ENCODE results near the gene VAMP8. TPM values are rescaled to one million over a fixed set of nuclear protein-coding genes. Genes with fewer than 3 reads are reported as not detected.

VAMP8 gene
- total and polyA plus RNA-seq, 4 donors = 29.2 to 140 (median 79.4) TPM

DNA sequence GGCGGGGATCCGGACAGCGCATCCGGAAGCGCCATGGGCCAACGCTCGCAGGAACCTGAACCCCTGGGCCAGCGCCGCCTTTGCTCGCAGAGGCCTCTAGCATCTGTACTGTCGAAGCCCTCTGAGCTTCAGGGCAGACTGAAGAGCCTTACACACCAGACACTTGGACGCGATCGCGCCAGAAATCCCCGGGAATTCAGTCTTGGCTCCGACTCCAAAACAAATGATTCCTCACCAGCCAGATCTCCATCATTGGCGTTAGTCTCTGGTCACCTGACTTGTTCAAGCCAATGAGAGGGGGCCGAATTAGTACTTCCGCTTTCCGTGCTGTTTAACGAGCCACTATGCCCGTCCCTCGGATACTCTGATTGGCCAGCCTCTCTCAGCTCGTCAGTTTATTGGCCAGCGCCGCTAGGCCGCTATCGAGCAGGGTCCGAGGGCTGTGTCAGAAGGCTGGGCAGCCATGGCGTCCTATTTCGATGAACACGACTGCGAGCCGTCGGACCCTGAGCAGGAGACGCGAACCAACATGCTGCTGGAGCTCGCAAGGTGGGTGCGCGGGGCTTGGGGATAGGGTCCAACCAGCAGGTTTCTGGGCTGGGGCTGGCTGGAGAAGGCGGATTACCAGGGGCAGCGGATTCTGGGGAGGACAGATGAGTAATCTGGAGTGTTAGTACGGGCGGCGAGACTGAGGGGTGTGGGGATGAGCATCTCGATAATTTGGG lies 18.1 kb downstream of the VAMP8 start, which contains the start of gene RNF181:
TSS of gene RNF181 (plus strand) at position 445 of the 725 bp plus-strand sequence. CDS start at position 464, 19 bp downstream.
- H3K9ac ChIP-seq (ENCODE audit: low read depth in 1 of 2, low read length in 2 of 2) = peak within 1 kb of the TSS; percentile 60 to 94
- peak; percentile 92 for DNase-seq (ENCODE audit: low spot score)
- peaks cover 14 to 50% (median 39%) of the 10 kb centered on the region in 4 donors for H3K4me1 ChIP-seq (ENCODE audit: control insufficient read depth in 4 of 4, insufficient read depth in 4 of 4, low read length in 3 of 4)
- no peaks in the 10 kb centered on the region for H3K27me3 ChIP-seq (ENCODE audit: control insufficient read depth in 4 of 4, insufficient read depth in 4 of 4, low read length in 3 of 4)
- H3K36me3 ChIP-seq (ENCODE audit: control insufficient read depth in 4 of 4, insufficient read depth in 3 of 4, low read depth in 1 of 4, low read length in 3 of 4) = peaks cover 3 to 16% (median 6%) of the 10 kb centered on the region in 4 donors
- peak within 1 kb of the TSS; percentile 84 to 89 for H3K27ac ChIP-seq (ENCODE audit: low read depth in 1 of 2, low read length in 2 of 2)
- under 1% methylated on average over 47 of the region's 47 CpGs for WGBS
- H3K4me3 ChIP-seq (ENCODE audit: low read depth in 1 of 3, low read length in 3 of 3) = peak within 1 kb of the TSS; percentile 77 to 91 (median 87)
- H3K9me3 ChIP-seq (ENCODE audit: control insufficient read depth in 4 of 4, low read length in 3 of 4) = no peaks in the 10 kb centered on the region
- TF ChIP-seq RAD21 (IDR thresholded peaks at IDR 0.05) (peak in 1 of 2 donors; percentile 27), SP1 (IDR thresholded peaks at IDR 0.05) (peak; percentile 78), YY1 (IDR thresholded peaks at IDR 0.05) (peak; percentile 98), FOXA1 (IDR thresholded peaks at IDR 0.05) (no peak), EGR1 (IDR thresholded peaks at IDR 0.05; ENCODE audit: low read depth in 2 of 2) (no peak), RXRA (IDR thresholded peaks at IDR 0.05) (peak; percentile 42 to 65), JUND (IDR thresholded peaks at IDR 0.05) (no peak), GABPA (IDR thresholded peaks at IDR 0.05 in 1 of 2, conservative IDR thresholded peaks at IDR 0.05 in 1 of 2) (peak in 1 of 2 donors; percentile 84), TAF1 (conservative IDR thresholded peaks at IDR 0.05) (peak; percentile 83), HNF4G (IDR thresholded peaks at IDR 0.05) (no peak), NR2F2 (IDR thresholded peaks at IDR 0.05) (no peak), FOXA2 (IDR thresholded peaks at IDR 0.05) (no peak), HNF4A (conservative IDR thresholded peaks at IDR 0.05) (peak in 1 of 2 donors; percentile 36), ZBTB33 (IDR thresholded peaks at IDR 0.05) (no peak)
- TF ChIP-seq, protein P1, sequence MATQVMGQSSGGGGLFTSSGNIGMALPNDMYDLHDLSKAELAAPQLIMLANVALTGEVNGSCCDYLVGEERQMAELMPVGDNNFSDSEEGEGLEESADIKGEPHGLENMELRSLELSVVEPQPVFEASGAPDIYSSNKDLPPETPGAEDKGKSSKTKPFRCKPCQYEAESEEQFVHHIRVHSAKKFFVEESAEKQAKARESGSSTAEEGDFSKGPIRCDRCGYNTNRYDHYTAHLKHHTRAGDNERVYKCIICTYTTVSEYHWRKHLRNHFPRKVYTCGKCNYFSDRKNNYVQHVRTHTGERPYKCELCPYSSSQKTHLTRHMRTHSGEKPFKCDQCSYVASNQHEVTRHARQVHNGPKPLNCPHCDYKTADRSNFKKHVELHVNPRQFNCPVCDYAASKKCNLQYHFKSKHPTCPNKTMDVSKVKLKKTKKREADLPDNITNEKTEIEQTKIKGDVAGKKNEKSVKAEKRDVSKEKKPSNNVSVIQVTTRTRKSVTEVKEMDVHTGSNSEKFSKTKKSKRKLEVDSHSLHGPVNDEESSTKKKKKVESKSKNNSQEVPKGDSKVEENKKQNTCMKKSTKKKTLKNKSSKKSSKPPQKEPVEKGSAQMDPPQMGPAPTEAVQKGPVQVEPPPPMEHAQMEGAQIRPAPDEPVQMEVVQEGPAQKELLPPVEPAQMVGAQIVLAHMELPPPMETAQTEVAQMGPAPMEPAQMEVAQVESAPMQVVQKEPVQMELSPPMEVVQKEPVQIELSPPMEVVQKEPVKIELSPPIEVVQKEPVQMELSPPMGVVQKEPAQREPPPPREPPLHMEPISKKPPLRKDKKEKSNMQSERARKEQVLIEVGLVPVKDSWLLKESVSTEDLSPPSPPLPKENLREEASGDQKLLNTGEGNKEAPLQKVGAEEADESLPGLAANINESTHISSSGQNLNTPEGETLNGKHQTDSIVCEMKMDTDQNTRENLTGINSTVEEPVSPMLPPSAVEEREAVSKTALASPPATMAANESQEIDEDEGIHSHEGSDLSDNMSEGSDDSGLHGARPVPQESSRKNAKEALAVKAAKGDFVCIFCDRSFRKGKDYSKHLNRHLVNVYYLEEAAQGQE (IDR thresholded peaks at IDR 0.05) = peak; percentile 65
- TF ChIP-seq, protein P2, sequence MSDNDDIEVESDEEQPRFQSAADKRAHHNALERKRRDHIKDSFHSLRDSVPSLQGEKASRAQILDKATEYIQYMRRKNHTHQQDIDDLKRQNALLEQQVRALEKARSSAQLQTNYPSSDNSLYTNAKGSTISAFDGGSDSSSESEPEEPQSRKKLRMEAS (IDR thresholded peaks at IDR 0.05) = no peak
- TF ChIP-seq, protein P3, sequence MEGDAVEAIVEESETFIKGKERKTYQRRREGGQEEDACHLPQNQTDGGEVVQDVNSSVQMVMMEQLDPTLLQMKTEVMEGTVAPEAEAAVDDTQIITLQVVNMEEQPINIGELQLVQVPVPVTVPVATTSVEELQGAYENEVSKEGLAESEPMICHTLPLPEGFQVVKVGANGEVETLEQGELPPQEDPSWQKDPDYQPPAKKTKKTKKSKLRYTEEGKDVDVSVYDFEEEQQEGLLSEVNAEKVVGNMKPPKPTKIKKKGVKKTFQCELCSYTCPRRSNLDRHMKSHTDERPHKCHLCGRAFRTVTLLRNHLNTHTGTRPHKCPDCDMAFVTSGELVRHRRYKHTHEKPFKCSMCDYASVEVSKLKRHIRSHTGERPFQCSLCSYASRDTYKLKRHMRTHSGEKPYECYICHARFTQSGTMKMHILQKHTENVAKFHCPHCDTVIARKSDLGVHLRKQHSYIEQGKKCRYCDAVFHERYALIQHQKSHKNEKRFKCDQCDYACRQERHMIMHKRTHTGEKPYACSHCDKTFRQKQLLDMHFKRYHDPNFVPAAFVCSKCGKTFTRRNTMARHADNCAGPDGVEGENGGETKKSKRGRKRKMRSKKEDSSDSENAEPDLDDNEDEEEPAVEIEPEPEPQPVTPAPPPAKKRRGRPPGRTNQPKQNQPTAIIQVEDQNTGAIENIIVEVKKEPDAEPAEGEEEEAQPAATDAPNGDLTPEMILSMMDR (IDR thresholded peaks at IDR 0.05; ENCODE audit: low read depth, low read length, missing input control) = no peak
- TF ChIP-seq, protein P4, sequence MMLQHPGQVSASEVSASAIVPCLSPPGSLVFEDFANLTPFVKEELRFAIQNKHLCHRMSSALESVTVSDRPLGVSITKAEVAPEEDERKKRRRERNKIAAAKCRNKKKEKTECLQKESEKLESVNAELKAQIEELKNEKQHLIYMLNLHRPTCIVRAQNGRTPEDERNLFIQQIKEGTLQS (IDR thresholded peaks at IDR 0.05) = no peak
